Midbrain (tissue), 1 donor: ENCODE results near the gene SLC2A10.

Experiments
- DNase-seq: peaks from one replicate; lab custom pipeline; 2025; lab: John Stamatoyannopoulos, UW

Gene SLC2A10

GRCh38 chr20:46682063-46682821 lies 27.2 kb upstream of the SLC2A10 start:
- no peak for DNase-seq

DNA sequence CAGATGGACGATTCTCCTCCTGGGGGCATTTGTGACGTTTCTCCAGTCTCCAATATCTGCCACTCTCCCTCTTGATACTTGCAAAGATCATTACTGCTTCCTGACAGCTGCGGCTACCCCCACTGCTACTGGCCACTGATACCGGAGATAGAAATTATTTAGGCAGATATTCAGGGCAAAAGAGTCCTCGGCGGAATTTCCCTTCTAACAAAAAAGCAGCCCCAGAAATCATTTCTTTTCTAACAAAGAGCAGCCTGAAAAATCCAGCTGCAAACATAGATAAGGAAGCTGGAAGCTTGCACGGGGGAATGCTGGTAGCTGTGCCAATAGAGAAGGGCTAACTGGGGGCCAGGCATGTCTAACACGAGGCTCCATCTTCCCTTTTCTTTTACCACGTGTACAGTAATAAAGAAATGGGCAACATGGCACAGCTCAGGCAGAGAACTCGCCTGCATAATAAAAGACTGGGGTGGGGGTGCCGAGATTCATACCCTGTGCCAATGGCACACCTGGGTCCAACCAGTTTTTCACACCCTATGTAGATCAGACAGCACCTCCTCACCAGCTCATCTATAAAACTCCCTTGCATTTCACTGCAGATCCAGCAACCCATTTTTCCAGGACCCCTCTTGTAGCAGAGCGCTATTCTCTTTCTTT lies 26.3 kb upstream of the SLC2A10 start:
- no peak for DNase-seq

GRCh38 chr20:46683668-46683938 lies 25.8 kb upstream of the SLC2A10 start:
- no peak for DNase-seq

- DNase-seq = no peak
These were observed 25.3 kb upstream of the SLC2A10 start for GRCh38 chr20:46683939-46684750.

GRCh38 chr20:46688151-46689081 lies 21.0 kb upstream of the SLC2A10 start:
- DNase-seq = peak; percentile 57

GRCh38 chr20:46689082-46689753 lies 20.2 kb upstream of the SLC2A10 start, which contains the start of gene TP53RK:
TP53RK (minus strand) TSS chr20:46689444; CDS start chr20:46689414, 30 bp downstream.
- peak; percentile 96 for DNase-seq

DNA sequence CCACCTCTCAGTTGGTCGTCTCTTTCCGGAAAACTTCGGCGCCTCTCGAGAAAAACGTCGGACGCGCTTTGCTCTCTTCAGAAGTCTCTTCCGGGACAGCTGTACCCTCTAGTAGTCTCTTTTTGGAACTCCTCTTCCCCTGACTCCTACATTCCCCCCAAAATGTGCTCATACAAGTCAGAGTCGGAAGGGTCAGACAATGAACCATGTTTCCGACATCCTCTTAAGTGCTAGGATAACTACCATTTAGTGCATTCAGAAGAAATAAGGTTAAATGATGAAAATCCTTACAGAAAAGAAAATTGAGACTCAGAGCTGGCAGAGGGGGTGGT lies 19.7 kb upstream of the SLC2A10 start:
- DNase-seq = no peak

GRCh38 chr20:46690219-46691106 lies 19.0 kb upstream of the SLC2A10 start:
- no peak for DNase-seq

DNA sequence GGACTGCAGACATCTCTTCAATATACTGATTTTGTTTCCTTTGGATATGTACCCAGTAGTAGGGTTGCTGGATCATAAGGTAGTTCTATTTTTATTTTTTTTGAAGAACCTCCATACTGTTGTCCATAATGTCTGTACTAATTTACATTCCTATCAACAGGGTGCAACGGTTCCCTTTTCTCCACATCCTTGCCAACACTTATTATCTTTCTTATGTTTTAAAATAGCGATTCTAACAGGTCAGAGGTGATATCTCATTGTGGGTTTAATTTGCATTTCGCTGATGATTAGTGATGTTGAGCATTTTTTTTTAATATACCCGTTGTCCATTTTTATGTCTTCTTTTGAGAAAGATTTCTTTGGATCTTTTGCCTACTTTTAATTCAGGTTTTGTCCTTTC lies 18.3 kb upstream of the SLC2A10 start:
- no peak for DNase-seq

GRCh38 chr20:46694484-46694883 lies 15.0 kb upstream of the SLC2A10 start:
- DNase-seq = peak; percentile 26

GRCh38 chr20:46695892-46696291 lies 13.6 kb upstream of the SLC2A10 start:
- DNase-seq = no peak

- no peak for DNase-seq
These were observed 12.6 kb upstream of the SLC2A10 start for GRCh38 chr20:46696791-46697279.

- DNase-seq = no peak
These were observed 10.7 kb upstream of the SLC2A10 start for GRCh38 chr20:46698788-46699187.

- DNase-seq = no peak
These were observed 9.6 kb upstream of the SLC2A10 start for GRCh38 chr20:46699651-46700359.

GRCh38 chr20:46700481-46700880 lies 9.0 kb upstream of the SLC2A10 start:
- DNase-seq = no peak

- DNase-seq = no peak
These were observed 8.4 kb upstream of the SLC2A10 start for GRCh38 chr20:46701057-46701456.

DNA sequence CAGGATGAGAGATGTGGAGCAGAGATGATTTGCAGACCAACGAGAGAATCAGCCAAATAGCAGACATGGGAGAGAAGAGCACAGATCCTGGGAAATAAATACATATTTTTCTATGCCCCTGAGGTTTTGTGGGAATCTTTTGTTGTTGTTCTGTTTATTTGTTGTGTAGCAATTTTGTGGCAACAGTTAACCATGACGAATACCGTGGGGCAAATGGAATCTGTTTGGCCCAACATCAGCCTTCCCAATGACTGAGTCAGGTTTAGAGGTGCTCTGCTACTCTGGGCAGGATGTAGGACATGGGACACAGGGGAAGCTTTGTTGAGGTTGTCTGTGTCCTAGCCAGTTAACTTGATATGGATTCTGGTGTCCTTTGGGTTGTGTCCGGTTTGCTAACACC lies 7.9 kb upstream of the SLC2A10 start:
- DNase-seq = no peak

DNA sequence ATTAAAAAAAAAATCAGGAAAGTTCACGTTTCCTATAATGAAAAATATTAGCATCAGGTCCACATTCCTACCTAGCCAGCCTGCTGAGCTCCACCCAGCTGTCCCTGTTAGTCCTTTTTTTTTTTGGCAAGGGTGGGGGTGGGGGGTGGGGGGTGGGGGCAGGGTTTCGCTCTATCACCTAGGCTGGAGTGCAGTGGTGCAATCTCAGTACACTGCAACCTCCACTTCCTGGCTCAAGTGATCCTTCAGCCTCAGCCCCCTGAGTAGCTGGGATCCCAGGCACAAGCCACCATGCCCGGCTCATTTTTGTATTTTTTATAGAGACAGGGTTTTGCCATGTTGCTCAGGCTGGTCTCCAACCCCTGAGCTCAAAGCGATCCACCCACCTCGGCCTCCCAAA lies 7.5 kb upstream of the SLC2A10 start:
- DNase-seq = no peak

DNA sequence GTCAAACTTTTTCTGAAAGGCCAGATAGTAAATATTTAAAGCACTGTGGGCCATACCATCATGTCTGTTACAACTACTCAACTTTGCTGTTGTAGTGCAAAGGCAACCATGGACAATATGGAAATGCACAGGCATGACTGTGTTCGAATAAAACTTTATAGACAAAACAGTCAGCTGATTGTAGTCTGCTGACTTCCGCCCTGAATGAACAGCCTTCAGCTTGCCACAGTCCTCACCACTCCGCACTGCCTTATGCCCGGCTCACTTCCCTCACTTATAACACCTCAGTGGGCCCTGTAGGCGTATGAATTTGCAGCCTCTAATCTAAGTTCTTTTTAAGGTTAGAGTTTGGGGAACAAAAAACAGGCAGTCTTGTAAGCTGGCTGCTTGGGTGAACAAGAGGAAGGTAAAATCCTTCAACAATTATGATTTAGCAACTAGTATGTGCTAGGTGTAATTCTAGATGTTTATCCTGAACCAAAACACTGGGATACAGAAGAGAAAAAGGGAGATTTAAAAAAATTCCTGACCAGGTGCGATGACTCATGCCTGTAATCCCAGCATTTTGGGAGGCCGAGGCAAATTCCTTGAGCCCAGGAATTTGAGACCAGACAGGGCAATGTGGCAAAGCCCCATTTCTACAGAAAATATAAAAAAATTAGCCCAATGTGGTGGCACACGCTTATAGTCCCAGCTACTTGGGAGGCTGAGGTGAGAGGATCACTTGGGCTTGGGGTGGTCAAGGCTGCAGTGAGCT lies 6.8 kb upstream of the SLC2A10 start:
- no peak for DNase-seq
